OCI-M2 (cell line): ENCODE results near the gene NOS2.
"Not testable (repeated sequence)": the region's sequence is repeated elsewhere in the genome, so short reads cannot be mapped to it uniquely, and the experiment has no call there.

Experiments
- DNase-seq: peaks from one replicate; lab custom pipeline; 2025; ENCODE audit not compliant: unreplicated experiment; lab: John Stamatoyannopoulos, UW

NOS2 gene

DNA sequence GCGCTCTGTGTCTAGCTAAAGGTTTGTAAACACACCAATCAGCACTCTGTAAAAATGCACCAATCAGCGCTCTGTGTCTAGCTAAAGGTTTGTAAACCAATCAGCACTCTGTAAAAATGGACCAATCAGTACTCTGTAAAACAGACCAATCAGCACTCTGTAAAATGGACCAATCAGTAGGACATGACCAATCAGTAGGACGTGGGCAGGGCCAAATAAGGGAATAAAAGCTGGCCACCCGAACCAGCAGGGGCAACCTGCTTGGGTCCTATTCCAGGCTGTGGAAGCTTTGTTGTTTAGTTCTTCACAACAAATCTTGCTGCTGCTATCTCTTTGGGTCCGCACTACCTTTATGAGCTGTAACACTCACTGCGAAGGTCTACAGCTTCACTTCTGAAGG lies 74.3 kb downstream of the NOS2 start:
- not testable (repeated sequence) for DNase-seq

DNA sequence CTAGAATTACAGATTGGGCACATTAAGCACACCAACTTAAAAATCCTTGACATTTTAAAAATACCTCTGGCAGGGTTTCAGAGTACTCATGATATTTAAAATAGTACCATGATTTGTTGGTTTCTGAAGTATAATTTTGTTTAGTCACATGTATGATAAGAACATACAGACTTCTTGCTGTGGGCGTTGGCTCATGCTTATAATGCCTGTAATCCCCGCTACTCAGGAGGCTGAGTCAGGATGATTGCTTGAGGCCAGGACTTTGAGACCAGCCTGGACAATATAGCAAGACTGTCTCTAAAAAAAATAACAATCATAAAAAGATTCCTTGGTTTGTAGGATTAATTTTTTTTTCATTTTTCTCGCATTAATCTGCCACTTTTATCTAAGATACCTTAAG lies 78.5 kb downstream of the NOS2 start:
- no peak for DNase-seq
